Panc1 (cell line): Measurements from ENCODE around the gene FAM174B.

Experiments used
- SIN3A ChIP-seq: IDR thresholded peaks from 2 replicates; pipeline ENCODE4 v1.6.1; 2012; ENCODE audit warnings: low read depth, mild to moderate bottlenecking, low read length, moderate library complexity, borderline replicate concordance; ENCODE audit not compliant: insufficient read depth
- TCF7L2 ChIP-seq: IDR thresholded peaks from 2 replicates; pipeline ENCODE4 v1.6.1; 2011; ENCODE audit warnings: mild to moderate bottlenecking, low read depth, low read length, inconsistent platforms
- TF ChIP-seq, protein P1 (sequence below): fragments of 450-650 bp; IDR thresholded peaks from 2 replicates; pipeline ENCODE4 v1.5.1; 2017; ENCODE audit warnings: mild to moderate bottlenecking

DNA sequence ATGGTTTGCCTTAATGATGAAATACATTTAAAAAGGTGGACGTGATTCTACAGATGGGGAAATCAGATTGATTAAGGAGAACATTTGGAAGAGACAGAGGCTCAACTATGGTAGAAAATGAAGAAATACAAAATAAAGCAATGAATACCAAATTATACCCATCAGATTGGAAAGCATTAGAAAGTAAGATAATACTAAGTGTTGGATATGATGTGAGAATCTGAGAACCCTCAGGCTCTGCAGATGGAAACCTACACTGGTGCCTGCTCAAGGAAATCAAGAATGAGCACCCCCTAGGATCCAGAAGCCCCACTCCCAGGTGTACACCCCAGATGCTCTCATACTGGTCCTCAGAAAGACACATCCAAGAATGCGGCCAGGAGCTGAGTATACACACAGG lies 4.6 kb downstream of the FAM174B start:
- no peak for TF ChIP-seq SIN3A
- TF ChIP-seq, protein P1, sequence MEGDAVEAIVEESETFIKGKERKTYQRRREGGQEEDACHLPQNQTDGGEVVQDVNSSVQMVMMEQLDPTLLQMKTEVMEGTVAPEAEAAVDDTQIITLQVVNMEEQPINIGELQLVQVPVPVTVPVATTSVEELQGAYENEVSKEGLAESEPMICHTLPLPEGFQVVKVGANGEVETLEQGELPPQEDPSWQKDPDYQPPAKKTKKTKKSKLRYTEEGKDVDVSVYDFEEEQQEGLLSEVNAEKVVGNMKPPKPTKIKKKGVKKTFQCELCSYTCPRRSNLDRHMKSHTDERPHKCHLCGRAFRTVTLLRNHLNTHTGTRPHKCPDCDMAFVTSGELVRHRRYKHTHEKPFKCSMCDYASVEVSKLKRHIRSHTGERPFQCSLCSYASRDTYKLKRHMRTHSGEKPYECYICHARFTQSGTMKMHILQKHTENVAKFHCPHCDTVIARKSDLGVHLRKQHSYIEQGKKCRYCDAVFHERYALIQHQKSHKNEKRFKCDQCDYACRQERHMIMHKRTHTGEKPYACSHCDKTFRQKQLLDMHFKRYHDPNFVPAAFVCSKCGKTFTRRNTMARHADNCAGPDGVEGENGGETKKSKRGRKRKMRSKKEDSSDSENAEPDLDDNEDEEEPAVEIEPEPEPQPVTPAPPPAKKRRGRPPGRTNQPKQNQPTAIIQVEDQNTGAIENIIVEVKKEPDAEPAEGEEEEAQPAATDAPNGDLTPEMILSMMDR = no peak
- no peak for TF ChIP-seq TCF7L2
